HL-60 (cell line): Measurements from ENCODE around the gene POLE.

Source experiments
- DNase-seq, 2 experiments: peaks; one replicate each; pipeline ENCODE4 v3.0.0-alpha.2; 2010 to 2020; ENCODE audit warnings: low read depth in 1 of 2, low spot score in 1 of 2
- H3K27ac ChIP-seq: fragments of 250-450 bp; sonication (Bioruptor Pico); replicated peaks from 2 replicates; pipeline ENCODE4 v1.5.1; 2020; ENCODE audit warnings: mild to moderate bottlenecking, moderate library complexity
- H3K27me3 ChIP-seq: fragments of 250-450 bp; sonication (Bioruptor Pico); 2 replicates; pipeline ENCODE4 v1.5.1; 2021; ENCODE audit warnings: mild to moderate bottlenecking, moderate library complexity; ENCODE audit not compliant: insufficient read depth, poor library complexity, severe bottlenecking
- H3K4me3 ChIP-seq: replicated peaks from 2 replicates; pipeline ENCODE4 v1.5.1; 2011; ENCODE audit warnings: mild to moderate bottlenecking, control low read depth, low read length; ENCODE audit not compliant: insufficient read depth
- CTCF ChIP-seq: IDR thresholded peaks from one replicate; pipeline ENCODE4 v1.5.1; 2011; ENCODE audit warnings: low read length, control low read depth, inconsistent platforms; ENCODE audit not compliant: insufficient read depth
- GABPA ChIP-seq: IDR thresholded peaks from 2 replicates; pipeline ENCODE4 v1.6.1; 2012; ENCODE audit warnings: low read depth
- POLR2AphosphoS5 ChIP-seq: IDR thresholded peaks from 2 replicates; pipeline ENCODE4 v1.6.1; 2012; ENCODE audit warnings: low read depth
- REST ChIP-seq: IDR thresholded peaks from 2 replicates; pipeline ENCODE4 v1.6.1; 2012; ENCODE audit warnings: low read depth; ENCODE audit not compliant: insufficient replicate concordance
- SPI1 ChIP-seq: IDR thresholded peaks from 2 replicates; pipeline ENCODE4 v1.6.1; 2012; ENCODE audit warnings: low read depth, mild to moderate bottlenecking, borderline replicate concordance

The POLE gene

GRCh38 chr12:132646850-132647249 is 40.3 kb downstream of the POLE start:
- no peak for DNase-seq
- TF ChIP-seq SPI1 = no peak
- TF ChIP-seq REST = no peak
- no peak for TF ChIP-seq CTCF
- TF ChIP-seq POLR2AphosphoS5 = no peak
- no peak for TF ChIP-seq GABPA
- Histone ChIP-seq H3K4me3 (no peak overlapping the region), H3K27me3 (no peaks in the 10 kb centered on the region), H3K27ac (no peak overlapping the region)

- Histone ChIP-seq H3K27ac (no peak overlapping the region), H3K27me3 (no peaks in the 10 kb centered on the region), H3K4me3 (no peak overlapping the region)
- TF ChIP-seq GABPA (no peak), POLR2AphosphoS5 (no peak; the same call in 1 of the 2 replicates)
- DNase-seq = no peak
Observed at GRCh38 chr12:132642846-132643835, 44.0 kb downstream of the POLE start.

- no peak overlapping the region for H3K4me3 ChIP-seq
- no peak for DNase-seq
- no peak for TF ChIP-seq SPI1
- TF ChIP-seq POLR2AphosphoS5 = no peak
- no peak for TF ChIP-seq REST
- no peak for TF ChIP-seq CTCF
- no peak for TF ChIP-seq GABPA
Observed at GRCh38 chr12:132641811-132642650, 45.1 kb downstream of the POLE start.

GRCh38 chr12:132640936-132641335 is 46.2 kb downstream of the POLE start:
- Histone ChIP-seq H3K27ac (no peak overlapping the region), H3K27me3 (no peaks in the 10 kb centered on the region), H3K4me3 (no peak overlapping the region)
- DNase-seq = no peak
- TF ChIP-seq SPI1 (no peak), GABPA (no peak), REST (no peak), POLR2AphosphoS5 (no peak), CTCF (no peak)

More at GRCh38 chr12:132641811-132642650, 45.1 kb downstream of the POLE start:
- no peaks in the 10 kb centered on the region for H3K27me3 ChIP-seq
- H3K27ac ChIP-seq = no peak overlapping the region
